GM18526 (cell line): ENCODE measurements around the gene DLD.

Experiments
- POLR2A ChIP-seq: IDR thresholded peaks from 3 replicates; pipeline ENCODE4 v1.6.1; 2011; ENCODE audit not compliant: insufficient read length; ENCODE audit errors: extremely low read depth

Gene DLD

GRCh38 chr7:107946881-107947280, 55.9 kb downstream of the DLD start:
- no peak for TF ChIP-seq POLR2A

- TF ChIP-seq POLR2A = no peak
Measured at GRCh38 chr7:107948645-107949442, 57.9 kb downstream of the DLD start.

- TF ChIP-seq POLR2A = no peak
Measured at GRCh38 chr7:107949443-107949935, 58.5 kb downstream of the DLD start.

GRCh38 chr7:107951172-107951787, 60.3 kb downstream of the DLD start:
- no peak for TF ChIP-seq POLR2A

GRCh38 chr7:107951896-107952295, 60.9 kb downstream of the DLD start:
- TF ChIP-seq POLR2A = no peak

GRCh38 chr7:107953265-107953923, 62.4 kb downstream of the DLD start:
- no peak for TF ChIP-seq POLR2A

GRCh38 chr7:107953924-107954303, 62.9 kb downstream of the DLD start:
- TF ChIP-seq POLR2A = no peak

- TF ChIP-seq POLR2A = no peak
Measured at GRCh38 chr7:107955394-107955793, 64.4 kb downstream of the DLD start.

GRCh38 chr7:107957436-107957835, 66.5 kb downstream of the DLD start:
- TF ChIP-seq POLR2A = no peak

GRCh38 chr7:107958764-107959526, 68.0 kb downstream of the DLD start:
- TF ChIP-seq POLR2A = no peak

GRCh38 chr7:107959527-107959898, 68.5 kb downstream of the DLD start:
- no peak for TF ChIP-seq POLR2A

- no peak for TF ChIP-seq POLR2A
Measured at GRCh38 chr7:107960272-107960671, 69.3 kb downstream of the DLD start.

- no peak for TF ChIP-seq POLR2A
Measured at GRCh38 chr7:107961405-107961804, 70.4 kb downstream of the DLD start.

GRCh38 chr7:107962817-107963216, 71.8 kb downstream of the DLD start:
- no peak for TF ChIP-seq POLR2A

- no peak for TF ChIP-seq POLR2A
Measured at GRCh38 chr7:107964510-107964909, 73.5 kb downstream of the DLD start.
